WI38 (cell line): ENCODE data around the gene RFESD.

Experiments used
- H3K4me3 ChIP-seq: 2 replicates; pipeline ENCODE4 v1.5.1; 2011; ENCODE audit warnings: low read depth, mild to moderate bottlenecking, control low read depth, low read length
- TF ChIP-seq, protein P1 (sequence below): IDR thresholded peaks from 2 replicates; pipeline ENCODE4 v1.5.1; 2012; ENCODE audit warnings: low read depth, mild to moderate bottlenecking, control low read depth, low read length

The RFESD gene

DNA sequence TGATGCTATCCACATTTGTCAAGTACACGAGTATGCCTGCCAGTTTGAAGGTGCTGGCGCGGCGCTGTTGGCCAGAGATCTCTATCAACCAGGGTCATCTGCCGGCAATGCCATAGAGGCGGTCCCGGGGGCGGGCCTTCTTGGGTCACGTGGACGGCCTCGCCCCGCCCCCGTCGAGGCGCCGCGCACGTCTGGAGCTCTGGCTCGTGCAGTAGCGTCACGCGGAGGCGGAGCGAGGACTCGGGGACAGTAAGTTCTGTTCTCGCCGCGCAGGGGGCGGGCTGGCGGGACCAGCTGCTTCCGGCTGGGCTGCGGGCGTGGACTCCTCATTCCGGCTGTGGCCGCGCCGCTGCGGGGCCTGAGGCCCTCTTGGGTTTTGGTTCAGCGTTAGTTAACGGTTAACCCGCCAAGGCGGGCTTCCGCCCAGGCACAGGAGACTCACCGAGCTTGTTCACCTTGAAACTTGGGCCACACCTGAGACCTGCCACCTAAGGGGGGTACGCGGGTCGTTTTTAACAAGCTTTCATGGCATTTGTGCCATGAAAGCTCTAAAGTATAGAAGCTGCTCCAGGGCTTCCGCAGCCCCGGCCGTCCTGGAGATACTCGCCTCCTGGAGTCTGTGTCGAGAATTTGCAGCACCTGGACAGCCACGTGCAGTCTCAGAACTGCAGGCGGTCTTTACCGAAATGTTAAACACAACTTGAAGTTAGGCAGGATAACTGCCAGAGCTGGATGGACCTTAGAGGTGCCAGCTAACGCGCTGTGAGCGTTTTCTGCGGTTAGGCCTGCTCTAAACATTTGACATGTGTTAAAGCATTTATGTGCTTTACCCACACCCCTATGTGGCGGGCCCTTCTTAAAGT, at the start of gene RFESD:
RFESD (plus strand) TSS at position 209 of the 863 bp plus-strand sequence. CDS start 5,495 bp downstream, outside the sequence.
- peak within 1 kb of the TSS; percentile 64 for H3K4me3 ChIP-seq

GRCh38 chr5:95599252-95599651, 47.3 kb upstream of the RFESD start:
- TF ChIP-seq, protein P1, sequence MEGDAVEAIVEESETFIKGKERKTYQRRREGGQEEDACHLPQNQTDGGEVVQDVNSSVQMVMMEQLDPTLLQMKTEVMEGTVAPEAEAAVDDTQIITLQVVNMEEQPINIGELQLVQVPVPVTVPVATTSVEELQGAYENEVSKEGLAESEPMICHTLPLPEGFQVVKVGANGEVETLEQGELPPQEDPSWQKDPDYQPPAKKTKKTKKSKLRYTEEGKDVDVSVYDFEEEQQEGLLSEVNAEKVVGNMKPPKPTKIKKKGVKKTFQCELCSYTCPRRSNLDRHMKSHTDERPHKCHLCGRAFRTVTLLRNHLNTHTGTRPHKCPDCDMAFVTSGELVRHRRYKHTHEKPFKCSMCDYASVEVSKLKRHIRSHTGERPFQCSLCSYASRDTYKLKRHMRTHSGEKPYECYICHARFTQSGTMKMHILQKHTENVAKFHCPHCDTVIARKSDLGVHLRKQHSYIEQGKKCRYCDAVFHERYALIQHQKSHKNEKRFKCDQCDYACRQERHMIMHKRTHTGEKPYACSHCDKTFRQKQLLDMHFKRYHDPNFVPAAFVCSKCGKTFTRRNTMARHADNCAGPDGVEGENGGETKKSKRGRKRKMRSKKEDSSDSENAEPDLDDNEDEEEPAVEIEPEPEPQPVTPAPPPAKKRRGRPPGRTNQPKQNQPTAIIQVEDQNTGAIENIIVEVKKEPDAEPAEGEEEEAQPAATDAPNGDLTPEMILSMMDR: no peak
- no peak overlapping the region for H3K4me3 ChIP-seq

More for the DNA sequence above, at the start of gene RFESD:
- TF ChIP-seq, protein P1: no peak

- TF ChIP-seq, protein P1: no peak
- H3K4me3 ChIP-seq: no peak overlapping the region
These were observed 46.0 kb upstream of the RFESD start for GRCh38 chr5:95600557-95600956.

DNA sequence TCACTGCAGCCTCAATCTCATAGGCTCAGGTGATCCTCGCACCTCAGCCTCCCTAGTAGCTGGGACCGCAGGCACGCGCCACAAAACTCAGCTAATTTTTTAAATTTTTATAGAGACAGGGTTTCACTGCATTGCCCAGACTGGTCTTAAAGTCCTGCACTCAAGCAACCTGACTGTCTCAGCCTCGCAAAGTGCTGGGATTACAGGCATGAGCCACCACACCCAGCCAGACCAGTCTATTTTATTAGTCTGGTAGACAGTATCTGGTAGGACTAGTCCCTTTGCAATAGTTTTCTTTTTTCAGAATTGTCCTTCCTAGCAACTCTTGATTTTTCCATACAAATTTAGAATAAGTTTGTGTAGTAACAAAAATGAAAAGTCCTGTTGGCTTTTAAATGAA, 40.8 kb upstream of the RFESD start:
- no peak overlapping the region for H3K4me3 ChIP-seq
- TF ChIP-seq, protein P1: no peak

DNA sequence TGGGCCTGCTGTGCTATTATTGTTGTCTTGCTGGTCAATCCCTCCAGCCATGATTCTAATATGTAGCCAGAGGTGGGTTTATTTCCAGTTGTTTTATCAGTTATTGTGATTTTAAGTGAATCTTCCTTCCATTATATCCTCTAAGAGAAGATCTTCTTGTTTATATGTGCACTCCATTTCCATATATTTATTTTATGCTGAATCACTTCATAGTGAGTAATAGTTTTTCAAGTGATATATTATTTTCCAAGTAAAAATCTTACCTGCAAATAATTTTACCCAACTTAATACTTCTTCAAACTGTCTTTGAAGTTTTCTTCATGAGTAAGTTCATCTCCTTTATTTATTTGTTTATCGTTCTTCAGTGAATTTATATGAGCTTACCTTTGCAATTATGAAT, 40.2 kb upstream of the RFESD start:
- TF ChIP-seq, protein P1: no peak
- H3K4me3 ChIP-seq: no peak overlapping the region

GRCh38 chr5:95609711-95610110, 36.9 kb upstream of the RFESD start:
- TF ChIP-seq, protein P1: no peak
- no peak overlapping the region for H3K4me3 ChIP-seq

DNA sequence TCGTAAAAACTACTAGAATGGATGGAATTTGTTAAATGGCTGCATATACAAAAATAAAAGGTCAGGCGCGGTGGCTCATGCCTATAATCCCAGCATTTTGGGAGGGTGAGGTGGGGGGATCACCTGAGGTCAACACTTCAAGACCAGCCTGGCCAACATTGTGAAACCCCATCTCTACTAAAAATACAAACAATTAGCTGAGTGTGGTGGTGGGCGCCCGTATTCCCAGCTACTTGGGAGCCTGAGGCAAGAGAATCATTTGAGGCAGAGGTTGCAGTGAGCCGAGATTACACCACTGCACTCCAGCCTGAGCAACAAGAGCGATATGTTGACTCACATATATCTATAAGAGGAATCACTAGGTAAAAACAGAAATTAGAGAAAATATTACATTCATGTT, 36.0 kb upstream of the RFESD start:
- H3K4me3 ChIP-seq: no peak overlapping the region
- TF ChIP-seq, protein P1: no peak
